GM20000 (cell line): Measurements from ENCODE around the gene LIPC.

Source experiments
- DNase-seq: peaks from one replicate; pipeline ENCODE4 v3.0.0; 2012; ENCODE audit warnings: low spot score
- TF ChIP-seq, protein P1 (sequence below): IDR thresholded peaks from 2 replicates; pipeline ENCODE4 v1.5.1; 2012; ENCODE audit warnings: mild to moderate bottlenecking, control low read depth; ENCODE audit errors: extremely low read depth, missing control alignments

LIPC gene

DNA sequence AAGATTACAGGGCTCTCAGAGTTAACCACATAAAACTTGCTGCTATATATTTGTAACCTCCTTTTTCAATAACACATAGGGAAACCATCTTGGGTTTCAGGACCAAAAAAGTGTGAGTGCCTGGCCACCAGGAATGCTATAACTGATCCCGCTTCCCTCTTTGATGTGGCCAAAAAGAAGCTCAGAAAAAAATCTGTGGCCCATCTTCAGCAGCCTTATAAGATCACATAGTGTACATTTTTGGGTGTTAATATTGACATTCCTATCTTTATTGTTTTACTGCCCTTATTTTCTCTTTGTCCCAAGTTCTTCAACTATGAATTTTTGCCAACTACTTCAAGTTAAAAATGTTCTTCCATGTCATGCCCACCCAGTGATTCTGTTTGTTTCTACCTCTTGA lies 102.8 kb downstream of the LIPC start:
- TF ChIP-seq, protein P1, sequence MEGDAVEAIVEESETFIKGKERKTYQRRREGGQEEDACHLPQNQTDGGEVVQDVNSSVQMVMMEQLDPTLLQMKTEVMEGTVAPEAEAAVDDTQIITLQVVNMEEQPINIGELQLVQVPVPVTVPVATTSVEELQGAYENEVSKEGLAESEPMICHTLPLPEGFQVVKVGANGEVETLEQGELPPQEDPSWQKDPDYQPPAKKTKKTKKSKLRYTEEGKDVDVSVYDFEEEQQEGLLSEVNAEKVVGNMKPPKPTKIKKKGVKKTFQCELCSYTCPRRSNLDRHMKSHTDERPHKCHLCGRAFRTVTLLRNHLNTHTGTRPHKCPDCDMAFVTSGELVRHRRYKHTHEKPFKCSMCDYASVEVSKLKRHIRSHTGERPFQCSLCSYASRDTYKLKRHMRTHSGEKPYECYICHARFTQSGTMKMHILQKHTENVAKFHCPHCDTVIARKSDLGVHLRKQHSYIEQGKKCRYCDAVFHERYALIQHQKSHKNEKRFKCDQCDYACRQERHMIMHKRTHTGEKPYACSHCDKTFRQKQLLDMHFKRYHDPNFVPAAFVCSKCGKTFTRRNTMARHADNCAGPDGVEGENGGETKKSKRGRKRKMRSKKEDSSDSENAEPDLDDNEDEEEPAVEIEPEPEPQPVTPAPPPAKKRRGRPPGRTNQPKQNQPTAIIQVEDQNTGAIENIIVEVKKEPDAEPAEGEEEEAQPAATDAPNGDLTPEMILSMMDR: no peak
- DNase-seq: no peak

DNA sequence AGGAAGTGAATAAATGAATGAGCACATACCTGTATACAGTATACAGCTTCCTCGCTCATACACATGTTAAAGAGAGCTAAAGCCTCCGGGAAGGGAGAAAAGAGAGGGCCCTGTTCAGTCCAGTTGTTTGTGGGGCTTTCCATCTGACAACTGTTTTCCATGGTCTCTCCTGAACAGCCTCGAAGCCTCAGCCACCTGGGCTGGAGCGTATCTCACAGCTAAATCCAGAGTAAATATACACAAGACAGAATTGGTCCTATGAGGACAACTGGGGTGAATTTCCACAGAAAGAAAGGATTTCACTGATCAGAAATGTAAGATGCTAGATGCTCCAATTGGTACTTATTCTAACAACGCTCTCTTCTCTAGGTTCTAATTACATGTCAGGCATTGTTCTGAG lies 103.5 kb downstream of the LIPC start:
- no peak for DNase-seq
- TF ChIP-seq, protein P1: no peak

DNA sequence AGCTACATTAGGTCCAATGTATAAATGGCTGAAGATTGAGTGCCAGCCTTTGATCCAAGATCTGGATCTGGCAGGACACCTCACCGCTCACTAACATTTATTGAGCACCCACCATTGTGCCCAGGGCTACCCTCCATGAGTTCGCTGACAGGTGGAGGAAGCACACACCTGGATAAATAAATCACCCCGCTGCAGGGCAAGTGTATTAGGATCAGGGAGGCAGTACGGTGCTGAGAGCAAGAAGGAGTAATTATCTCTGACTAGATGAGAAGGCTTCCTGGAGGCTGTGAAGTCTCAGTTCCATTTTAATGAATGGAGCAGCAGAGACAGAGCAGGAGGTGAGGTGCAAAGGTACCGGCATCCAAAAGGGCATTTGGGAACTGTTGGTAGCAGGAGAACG lies 104.1 kb downstream of the LIPC start:
- TF ChIP-seq, protein P1: no peak
- DNase-seq: no peak

DNA sequence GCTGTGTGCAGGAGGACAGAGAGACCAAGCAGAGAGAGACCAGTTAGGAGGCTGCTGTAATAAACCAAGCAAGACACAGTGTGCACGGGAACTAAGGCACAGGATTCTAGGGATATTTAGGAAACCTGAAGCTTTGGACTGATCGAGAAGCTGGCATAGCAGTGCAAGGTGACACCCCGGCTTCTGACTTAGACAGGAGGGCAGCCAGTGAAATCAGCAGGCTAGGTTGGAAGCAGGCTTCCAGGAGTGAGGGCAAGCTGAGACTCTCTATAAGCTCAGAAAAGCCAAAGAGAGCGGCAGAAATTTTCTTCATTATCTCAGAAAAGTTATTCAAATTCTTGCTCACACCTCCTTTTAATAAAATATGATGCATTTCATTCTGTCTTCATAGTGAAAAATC lies 104.6 kb downstream of the LIPC start:
- no peak for DNase-seq
- TF ChIP-seq, protein P1: no peak

DNA sequence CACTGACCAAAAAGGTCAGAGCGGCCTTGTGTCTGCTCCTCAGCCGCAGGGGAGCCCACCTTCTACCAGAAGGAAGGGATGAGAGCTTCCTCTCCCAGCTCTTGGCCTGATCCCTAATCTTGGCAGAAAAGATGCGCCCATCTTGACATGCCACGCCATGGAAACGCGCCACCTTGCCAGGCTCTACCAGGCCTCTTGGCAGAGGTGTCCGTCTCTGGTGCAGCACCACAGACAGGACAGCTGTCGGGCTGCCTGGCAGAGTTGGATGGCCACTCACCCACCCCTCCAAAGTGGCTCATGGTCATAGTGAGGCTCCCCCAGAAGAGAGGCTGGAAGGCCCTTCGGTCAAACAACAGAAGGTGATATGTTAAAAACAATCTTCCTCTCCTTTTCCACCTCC lies 105.2 kb downstream of the LIPC start:
- TF ChIP-seq, protein P1: no peak
- DNase-seq: no peak

DNA sequence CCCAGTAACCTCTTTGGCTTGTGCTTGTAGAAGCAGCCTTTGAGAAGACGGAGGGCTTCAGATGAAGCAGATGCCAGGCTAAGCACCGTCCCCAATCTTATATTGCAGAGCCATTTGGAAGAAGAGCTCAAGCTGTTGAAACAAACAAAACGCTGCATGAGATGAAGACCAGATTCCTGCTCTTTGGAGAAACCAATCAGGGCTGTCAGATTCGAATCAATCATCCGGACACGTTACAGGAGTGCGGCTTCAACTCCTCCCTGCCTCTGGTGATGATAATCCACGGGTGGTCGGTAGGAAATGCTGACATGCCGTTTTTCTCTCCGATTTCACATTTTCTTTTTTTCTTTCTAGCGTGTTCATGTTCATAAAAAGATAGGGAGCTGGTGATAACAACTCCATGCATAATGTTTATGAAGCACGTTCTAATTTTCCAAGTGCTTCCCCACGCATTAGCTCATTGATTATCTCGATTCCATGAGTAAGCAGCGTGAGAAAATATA lies 106.5 kb downstream of the LIPC start:
- TF ChIP-seq, protein P1: no peak
- no peak for DNase-seq

DNA sequence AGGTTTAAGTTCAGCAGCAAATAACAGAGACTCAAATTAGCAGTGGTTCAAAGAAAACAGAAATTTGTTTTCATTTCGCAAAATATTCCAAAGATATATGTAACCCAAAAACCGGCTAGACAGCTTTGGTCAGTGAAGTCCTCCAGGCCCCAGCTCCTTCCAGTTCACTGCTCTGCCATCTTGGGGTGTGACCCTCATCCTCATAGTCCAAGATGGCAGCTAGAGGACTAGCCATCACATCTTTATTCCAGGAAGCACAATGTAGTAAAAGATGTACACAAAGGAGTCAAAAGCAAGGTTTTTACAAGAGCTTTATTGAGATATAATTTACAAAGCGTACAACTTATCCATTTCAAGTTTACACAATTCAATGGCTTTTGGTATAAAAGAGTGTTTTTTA lies 107.1 kb downstream of the LIPC start:
- no peak for DNase-seq
- TF ChIP-seq, protein P1: no peak

DNA sequence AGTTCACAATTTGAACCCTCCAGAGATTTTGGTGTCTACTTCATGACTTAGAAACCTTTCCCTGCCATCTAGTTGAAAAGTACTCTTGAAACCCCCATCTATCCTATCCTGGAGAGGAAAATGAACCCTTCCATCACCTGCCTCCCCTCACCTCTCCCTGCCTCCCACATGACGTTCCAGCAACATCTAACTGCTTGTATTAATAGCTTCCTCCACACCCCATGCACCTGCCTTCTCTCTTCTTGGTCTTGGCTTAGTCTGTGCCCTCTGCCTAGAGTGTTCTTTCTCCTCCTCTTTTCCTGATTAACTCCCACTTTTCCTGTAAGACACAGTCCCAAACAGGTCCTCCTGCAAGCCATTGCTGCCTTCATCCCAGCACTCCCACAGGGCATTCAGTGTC lies 107.8 kb downstream of the LIPC start:
- TF ChIP-seq, protein P1: no peak
- no peak for DNase-seq
